Bronchial epithelial cell (primary cell): Measurements from ENCODE around the gene ZBTB11. TPM values are rescaled to one million over a fixed set of nuclear protein-coding genes. Genes with fewer than 3 reads are reported as not detected.
"Not testable (repeated sequence)": the region's sequence is repeated elsewhere in the genome, so short reads cannot be mapped to it uniquely, and the experiment has no call there.

Experiments used
- DNase-seq: peaks from one replicate; pipeline ENCODE4 v3.0.0-alpha.2; 2010; ENCODE audit warnings: low read depth
- FAIRE-seq: peaks from 2 replicates; lab custom pipeline; 2011; peaks lifted over from hg19 to GRCh38; lab: Jason Lieb, UNC
- H3K27me3 ChIP-seq: 2 replicates; pipeline ENCODE4 v1.5.1; 2011; ENCODE audit warnings: low read length; ENCODE audit not compliant: control insufficient read depth, insufficient read depth
- H3K36me3 ChIP-seq: 2 replicates; pipeline ENCODE4 v1.5.1; 2011; ENCODE audit warnings: low read length; ENCODE audit not compliant: control insufficient read depth, insufficient read depth
- H3K4me3 ChIP-seq: 2 replicates; pipeline ENCODE4 v1.5.1; 2011; ENCODE audit warnings: mild to moderate bottlenecking, low read depth, low read length, control low read depth
- CTCF ChIP-seq: IDR thresholded peaks from 2 replicates; pipeline ENCODE4 v1.5.1; 2011; ENCODE audit warnings: mild to moderate bottlenecking, moderate library complexity, low read length, control low read depth, inconsistent platforms; ENCODE audit not compliant: insufficient read depth, severe bottlenecking
- total RNA-seq: library from RNA; depleted of rRNA; stranded (reverse); fragments of >200 nt; gene quantifications from 2 replicates; pipeline ENCODE4 v1.2.1, GENCODE V29; 2014

The ZBTB11 gene
- total RNA-seq, 1 donor from 2014 or later, result 34.2 TPM

DNA sequence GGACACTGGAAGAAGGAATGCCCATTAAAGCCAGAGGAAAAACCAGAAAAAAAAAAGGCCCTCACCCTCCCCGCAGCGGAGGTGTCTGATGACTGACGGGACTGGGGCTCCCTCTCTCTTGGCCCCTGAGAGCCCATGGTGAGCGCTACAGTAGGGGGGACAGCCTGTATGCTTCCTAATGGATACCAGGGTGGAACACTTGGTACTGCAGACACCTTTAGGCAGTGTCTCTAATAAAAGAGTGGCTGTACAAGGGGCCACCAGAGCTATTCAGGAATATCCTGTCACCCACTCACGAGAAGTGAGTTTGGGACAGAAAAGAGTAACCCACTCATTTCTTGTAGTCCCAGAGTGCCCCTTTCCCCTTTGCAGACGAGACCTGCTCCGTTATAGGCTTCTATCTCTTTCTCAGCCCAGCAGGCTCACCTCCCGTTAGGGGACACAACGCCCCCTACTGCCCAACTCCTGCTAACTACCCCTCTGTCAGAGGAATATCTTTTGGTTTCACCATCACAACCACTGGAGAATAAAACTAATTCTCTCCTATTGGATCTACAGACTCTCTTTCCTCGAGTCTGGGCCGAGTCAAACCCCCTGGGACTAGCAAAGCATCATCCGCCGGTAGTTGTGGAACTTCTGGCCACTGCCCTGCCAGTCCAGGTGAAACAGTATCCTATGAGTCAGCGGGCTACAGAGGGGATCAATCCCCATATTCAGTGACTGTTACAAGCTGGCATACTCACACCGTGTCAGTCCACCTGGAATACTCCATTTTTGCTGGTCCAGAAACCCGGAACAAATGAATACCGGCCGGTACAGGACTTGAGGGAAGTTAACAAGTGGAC, 40.8 kb downstream of the ZBTB11 start:
- FAIRE-seq, result no peak

DNA sequence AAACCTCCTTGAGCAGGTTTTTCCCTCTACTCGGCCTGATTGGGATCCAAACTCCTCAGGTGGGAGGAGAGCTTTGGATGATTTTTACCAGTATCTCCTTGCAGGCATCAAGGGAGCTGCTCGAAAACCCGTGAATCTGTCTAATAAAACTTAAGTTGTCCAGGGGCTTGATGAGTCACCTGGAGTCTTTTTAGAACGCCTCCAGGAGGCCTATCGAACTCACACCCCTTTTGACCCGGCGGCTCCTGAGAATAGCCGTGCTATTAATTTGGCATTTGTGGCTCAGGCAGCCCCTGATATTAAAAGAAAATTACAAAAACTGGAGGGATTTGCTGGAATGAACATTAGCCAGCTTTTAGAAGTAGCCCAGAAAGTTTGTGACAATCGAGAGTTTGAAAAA, 41.6 kb downstream of the ZBTB11 start:
- no peaks in the 10 kb centered on the region for H3K36me3 ChIP-seq
- TF ChIP-seq CTCF, result no peak
- DNase-seq (no peak), FAIRE-seq (no peak)
- H3K4me3 ChIP-seq, result no peak overlapping the region
- no peaks in the 10 kb centered on the region for H3K27me3 ChIP-seq

More for the DNA sequence above, 40.8 kb downstream of the ZBTB11 start:
- Histone ChIP-seq H3K4me3 (no peak overlapping the region), H3K27me3 (no peaks in the 10 kb centered on the region), H3K36me3 (no peaks in the 10 kb centered on the region)
- DNase-seq, result peak; percentile 27
- peak; percentile 69 for TF ChIP-seq CTCF

DNA sequence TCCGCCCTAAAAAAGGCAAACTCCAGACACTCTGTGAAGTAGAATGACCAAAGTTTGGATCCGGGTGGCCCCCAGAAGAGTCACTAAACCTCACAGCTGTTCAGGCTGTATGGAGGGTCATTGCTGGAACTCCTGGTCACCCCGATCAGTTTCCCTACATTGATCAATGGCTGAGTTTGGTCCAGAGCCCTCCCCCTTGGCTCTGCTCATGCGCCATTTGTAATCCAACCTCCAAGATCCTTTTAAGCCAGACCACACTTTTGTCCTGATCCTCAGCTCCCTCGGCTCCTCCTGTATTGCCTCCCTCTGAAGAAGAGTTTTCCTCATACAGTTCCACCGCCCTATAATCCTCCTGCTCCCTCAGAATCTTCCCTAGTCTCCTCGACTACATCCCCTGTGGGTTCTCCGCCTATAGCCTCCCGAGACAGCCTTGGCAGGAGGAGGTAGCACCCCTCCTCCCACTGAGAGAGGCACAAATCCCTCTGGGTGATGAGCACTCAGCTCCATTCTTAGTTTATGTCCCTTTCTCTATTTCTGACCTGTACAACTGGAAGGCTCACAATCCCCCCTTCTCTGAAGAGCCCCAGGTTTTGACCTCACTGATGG, 42.2 kb downstream of the ZBTB11 start:
- no peak for DNase-seq
- no peaks in the 10 kb centered on the region for H3K27me3 ChIP-seq
- no peak overlapping the region for H3K4me3 ChIP-seq
- no peak for TF ChIP-seq CTCF
- no peaks in the 10 kb centered on the region for H3K36me3 ChIP-seq
- no peak for FAIRE-seq

- Histone ChIP-seq H3K27me3 (no peaks in the 10 kb centered on the region), H3K36me3 (no peaks in the 10 kb centered on the region), H3K4me3 (no peak overlapping the region)
- no peak for TF ChIP-seq CTCF
- FAIRE-seq (no peak), DNase-seq (no peak)
Observed at GRCh38 chr3:101633186-101633585, 43.7 kb downstream of the ZBTB11 start.

GRCh38 chr3:101632586-101632985, 44.3 kb downstream of the ZBTB11 start:
- no peak for DNase-seq
- no peak overlapping the region for H3K4me3 ChIP-seq
- no peaks in the 10 kb centered on the region for H3K36me3 ChIP-seq
- no peak for FAIRE-seq
- TF ChIP-seq CTCF, result no peak
- H3K27me3 ChIP-seq, result no peaks in the 10 kb centered on the region

GRCh38 chr3:101631959-101632358, 45.0 kb downstream of the ZBTB11 start:
- not testable (repeated sequence) for DNase-seq, FAIRE-seq, H3K4me3 ChIP-seq, H3K36me3 ChIP-seq, H3K27me3 ChIP-seq
